Epithelial cell of esophagus (primary cell): ENCODE measurements around the gene LIG4.

Experiments
- DNase-seq: peaks from one replicate; pipeline ENCODE4 v3.0.0; 2010; ENCODE audit warnings: low read depth
- H3K4me3 ChIP-seq: 2 replicates; pipeline ENCODE4 v1.5.1; 2011; ENCODE audit warnings: mild to moderate bottlenecking, low read length, control low read depth
- CTCF ChIP-seq: IDR thresholded peaks from 2 replicates; pipeline ENCODE4 v1.5.1; 2011; ENCODE audit warnings: low read depth, mild to moderate bottlenecking, low read length, control low read depth, inconsistent platforms; ENCODE audit not compliant: insufficient read depth; ENCODE audit errors: missing control alignments

Gene LIG4

GRCh38 chr13:108215436-108215835 is at the start of gene LIG4:
TSS of gene LIG4 (minus strand) at chr13:108215536. CDS start at chr13:108211268, 4,268 bp downstream.
- TF ChIP-seq CTCF: no peak
- H3K4me3 ChIP-seq: peak within 1 kb of the TSS; percentile 54
- DNase-seq: peak; percentile 92

GRCh38 chr13:108263621-108264355 is 48.5 kb upstream of the LIG4 start:
- no peak for TF ChIP-seq CTCF
- DNase-seq: no peak
- H3K4me3 ChIP-seq: no peak overlapping the region

GRCh38 chr13:108257248-108257647 is 41.9 kb upstream of the LIG4 start:
- TF ChIP-seq CTCF: no peak
- H3K4me3 ChIP-seq: no peak overlapping the region
- no peak for DNase-seq

GRCh38 chr13:108249150-108249549 is 33.8 kb upstream of the LIG4 start:
- TF ChIP-seq CTCF: no peak
- no peak overlapping the region for H3K4me3 ChIP-seq
- no peak for DNase-seq

- no peak overlapping the region for H3K4me3 ChIP-seq
- DNase-seq: no peak
- TF ChIP-seq CTCF: no peak
These were observed 15.0 kb upstream of the LIG4 start for GRCh38 chr13:108230377-108230776.

- H3K4me3 ChIP-seq: no peak overlapping the region
- peak; percentile 47 for DNase-seq
- TF ChIP-seq CTCF: peak; percentile 57
These were observed 12.4 kb upstream of the LIG4 start for GRCh38 chr13:108227651-108228272.
